GM23338 (cell line): ENCODE data around the gene FARS2. TPM values are rescaled to one million over a fixed set of nuclear protein-coding genes. Genes with fewer than 3 reads are reported as not detected.

ENCODE experiments used
- ATAC-seq: fragments of 200-7000 bp; cut with Tn5 transposase; 3 replicates; pipeline ENCODE4 v1.9.1; 2020
- DNase-seq: peaks from one replicate; pipeline ENCODE4 v3.0.0-alpha.2; 2015; ENCODE audit warnings: low spot score
- H2AFZ ChIP-seq: fragments of 200-600 bp; sonication (generic); 2 replicates; pipeline ENCODE4 v1.8.0; 2016; ENCODE audit warnings: antibody characterized with exemption, mild to moderate bottlenecking, moderate library complexity
- H3F3A ChIP-seq: fragments of 200-600 bp; sonication (generic); replicated peaks from 2 replicates; pipeline ENCODE4 v1.8.0; 2017; ENCODE audit warnings: antibody characterized with exemption, mixed run types, low read depth
- H3K27ac ChIP-seq: fragments of 200-600 bp; sonication (generic); 2 replicates; pipeline ENCODE4 v1.6.1; 2016; ENCODE audit warnings: low read depth
- H3K27me3 ChIP-seq: fragments of 200-600 bp; sonication (generic); 2 replicates; pipeline ENCODE4 v1.8.0; 2016; ENCODE audit warnings: mild to moderate bottlenecking, mixed run types, moderate library complexity; ENCODE audit not compliant: insufficient read depth
- H3K36me3 ChIP-seq: fragments of 200-600 bp; sonication (generic); 2 replicates; pipeline ENCODE4 v1.8.0; 2016; ENCODE audit warnings: mild to moderate bottlenecking; ENCODE audit not compliant: insufficient read depth
- H3K4me1 ChIP-seq: fragments of 200-600 bp; sonication (generic); 2 replicates; pipeline ENCODE4 v1.8.0; 2016; ENCODE audit warnings: mild to moderate bottlenecking, moderate library complexity; ENCODE audit not compliant: insufficient read depth
- H3K4me2 ChIP-seq: fragments of 200-600 bp; sonication (generic); 2 replicates; pipeline ENCODE4 v1.7.1; 2017; ENCODE audit warnings: mixed run types
- H3K4me3 ChIP-seq: fragments of 200-600 bp; sonication (generic); 2 replicates; pipeline ENCODE4 v1.6.1; 2016; ENCODE audit warnings: mixed run types
- H3K79me2 ChIP-seq: fragments of 200-600 bp; sonication (generic); replicated peaks from 2 replicates; pipeline ENCODE4 v1.8.0; 2017; ENCODE audit warnings: mild to moderate bottlenecking; ENCODE audit not compliant: insufficient read depth
- H3K9me2 ChIP-seq: fragments of 200-600 bp; sonication (generic); 2 replicates; pipeline ENCODE4 v1.8.0; 2017; ENCODE audit not compliant: insufficient read depth
- H4K20me1 ChIP-seq: fragments of 200-600 bp; sonication (generic); replicated peaks from 2 replicates; pipeline ENCODE4 v1.8.0; 2017; ENCODE audit warnings: mild to moderate bottlenecking; ENCODE audit not compliant: insufficient read depth
- H3K27ac Mint-ChIP-seq: 2 replicates; pipeline ENCODE4 v1.8.0; 2020; ENCODE audit warnings: inconsistent platforms, mild to moderate bottlenecking, moderate library complexity, mixed read lengths
- H3K27me3 Mint-ChIP-seq: 3 replicates; pipeline ENCODE4 v1.8.0; 2022; ENCODE audit warnings: low read depth, mild to moderate bottlenecking, moderate library complexity, mixed read lengths, inconsistent platforms; ENCODE audit not compliant: insufficient read depth, poor library complexity
- H3K36me3 Mint-ChIP-seq: 3 replicates; pipeline ENCODE4 v1.8.0; 2021; ENCODE audit warnings: low read depth, mild to moderate bottlenecking, inconsistent platforms, moderate library complexity, mixed read lengths
- H3K4me1 Mint-ChIP-seq: 3 replicates; pipeline ENCODE4 v1.8.0; 2020; ENCODE audit warnings: mild to moderate bottlenecking, inconsistent platforms, mixed read lengths
- H3K4me3 Mint-ChIP-seq: 3 replicates; pipeline ENCODE4 v1.8.0; 2021; ENCODE audit warnings: moderate library complexity, mild to moderate bottlenecking, inconsistent platforms, mixed read lengths
- H3K9me3 Mint-ChIP-seq: 3 replicates; pipeline ENCODE4 v1.8.0; 2020; ENCODE audit warnings: moderate library complexity, mild to moderate bottlenecking, inconsistent platforms, mixed read lengths
- CREB1 ChIP-seq: fragments of 250-450 bp; sonication (Bioruptor Pico); IDR thresholded peaks from 2 replicates; pipeline ENCODE4 v1.5.0; 2020; ENCODE audit warnings: low read depth, mild to moderate bottlenecking, moderate library complexity
- CTCF ChIP-seq, 2 experiments: fragments of 200-600 bp in 1 of 2; sonication (generic) in 1 of 2; conservative IDR thresholded peaks; 2 replicates each; pipeline versions ENCODE4 v1.5.1 to v1.6.1; 2016 to 2017; ENCODE audit warnings: antibody characterized with exemption in 2 of 2, low read depth in 2 of 2, mild to moderate bottlenecking in 2 of 2, moderate library complexity in 1 of 2
- ETS1 ChIP-seq: IDR thresholded peaks from 2 replicates; pipeline ENCODE4 v1.6.1; 2016; ENCODE audit warnings: antibody characterized with exemption
- EZH2 ChIP-seq: fragments of 200-600 bp; sonication (generic); IDR thresholded peaks from one replicate; pipeline ENCODE4 v1.8.0; 2017; ENCODE audit warnings: antibody characterized with exemption, mild to moderate bottlenecking, low read depth; ENCODE audit not compliant: unreplicated experiment
- EZH2phosphoT487 ChIP-seq: fragments of 200-600 bp; sonication (generic); IDR thresholded peaks from one replicate; pipeline ENCODE4 v1.8.1; 2018; ENCODE audit warnings: antibody characterized with exemption; ENCODE audit not compliant: unreplicated experiment
- JUNB ChIP-seq: IDR thresholded peaks from one replicate; pipeline ENCODE4 v1.6.1; 2016; ENCODE audit warnings: antibody characterized with exemption; ENCODE audit not compliant: unreplicated experiment
- POLR2AphosphoS5 ChIP-seq: IDR thresholded peaks from 2 replicates; pipeline ENCODE4 v1.6.1; 2016; ENCODE audit warnings: antibody characterized with exemption, low read depth
- REST ChIP-seq: IDR thresholded peaks from one replicate; pipeline ENCODE4 v1.6.1; 2018; ENCODE audit warnings: antibody characterized with exemption; ENCODE audit not compliant: unreplicated experiment
- STAT1 ChIP-seq: IDR thresholded peaks from one replicate; pipeline ENCODE4 v1.6.1; 2016; ENCODE audit warnings: antibody characterized with exemption; ENCODE audit not compliant: unreplicated experiment
- ZNF114 ChIP-seq: fragments of 250-450 bp; sonication (Bioruptor Pico); IDR thresholded peaks from 2 replicates; pipeline ENCODE4 v1.5.0; 2020; ENCODE audit warnings: mild to moderate bottlenecking, moderate library complexity
- ZNF331 ChIP-seq: fragments of 250-450 bp; sonication (Bioruptor Pico); IDR thresholded peaks from 2 replicates; pipeline ENCODE4 v1.5.0; 2020; ENCODE audit warnings: low read depth, mild to moderate bottlenecking, moderate library complexity
- polyA plus RNA-seq: library from polyadenylated mRNA; unstranded; fragments of >200 nt; fragmentation: Nextera tagmentation; extraction: Ambion mirVana; gene quantifications from 2 replicates; pipeline ENCODE4 v1.2.1, GENCODE V29; 2016
- total RNA-seq: library from RNA; depleted of rRNA; stranded (reverse); fragments of >200 nt; shearing (Covaris generic); gene quantifications from 2 replicates; pipeline ENCODE4 v1.2.3, GENCODE V29; 2014

FARS2 gene
- total and polyA plus RNA-seq, 2 experiments from 2014 or later, result 7.6 to 19.0 TPM

- Histone ChIP-seq H3F3A (no peaks in the 10 kb centered on the region), H3K79me2 (peaks cover 5% of the 10 kb centered on the region), H3K4me3 (no peak overlapping the region), H3K4me1 (no peaks in the 10 kb centered on the region; the same call in 1 of the 2 replicates), H3K4me2 (no peak overlapping the region), H2AFZ (no peak overlapping the region), H3K27me3 (no peaks in the 10 kb centered on the region), H3K27ac (no peak overlapping the region), H4K20me1 (peaks cover 12% of the 10 kb centered on the region), H3K36me3 (no peaks in the 10 kb centered on the region), H3K9me2 (no peaks in the 10 kb centered on the region)
- H3K27ac Mint-ChIP-seq, result no peak overlapping the region
- H3K36me3 Mint-ChIP-seq, result peaks cover 8% of the 10 kb centered on the region; the same call in 2 of the 3 replicates
- no peak for DNase-seq
- peaks cover 6% of the 10 kb centered on the region for H3K27me3 Mint-ChIP-seq
- H3K4me3 Mint-ChIP-seq, result no peak overlapping the region
- ATAC-seq, result no peak
- peaks cover 21% of the 10 kb centered on the region; the same call in 2 of the 3 replicates for H3K4me1 Mint-ChIP-seq
- H3K9me3 Mint-ChIP-seq, result no peaks in the 10 kb centered on the region
- TF ChIP-seq ZNF331 (no peak), JUNB (no peak)
Measured at GRCh38 chr6:5215799-5216198, 45.5 kb upstream of the FARS2 start.

GRCh38 chr6:5217356-5217755 lies 44.0 kb upstream of the FARS2 start:
- no peak for ATAC-seq
- peaks cover 6% of the 10 kb centered on the region for H3K27me3 Mint-ChIP-seq
- Histone ChIP-seq H3K4me2 (no peak overlapping the region), H3K27ac (no peak overlapping the region), H3K9me2 (no peaks in the 10 kb centered on the region), H3F3A (no peaks in the 10 kb centered on the region), H3K36me3 (no peaks in the 10 kb centered on the region), H3K4me3 (no peak overlapping the region), H4K20me1 (peaks cover 14% of the 10 kb centered on the region), H3K27me3 (no peaks in the 10 kb centered on the region), H3K4me1 (no peaks in the 10 kb centered on the region; the same call in 1 of the 2 replicates), H2AFZ (no peak overlapping the region), H3K79me2 (peaks cover 12% of the 10 kb centered on the region)
- peaks cover 21% of the 10 kb centered on the region; the same call in 2 of the 3 replicates for H3K4me1 Mint-ChIP-seq
- DNase-seq, result no peak
- no peaks in the 10 kb centered on the region for H3K9me3 Mint-ChIP-seq
- no peak overlapping the region for H3K4me3 Mint-ChIP-seq
- H3K27ac Mint-ChIP-seq, result no peak overlapping the region
- H3K36me3 Mint-ChIP-seq, result peaks cover 8% of the 10 kb centered on the region; the same call in 2 of the 3 replicates
- TF ChIP-seq ZNF331, result no peak
- TF ChIP-seq ETS1, result no peak
- no peak for TF ChIP-seq CTCF (conservative IDR thresholded peaks at IDR 0.05; ENCODE audit: low read depth in 2 of 2)
- no peak for TF ChIP-seq EZH2
- no peak for TF ChIP-seq STAT1
- no peak for TF ChIP-seq ZNF114 (CRISPR knock-in tag)
- TF ChIP-seq EZH2phosphoT487, result no peak
- TF ChIP-seq JUNB, result no peak
- no peak for TF ChIP-seq CREB1 (CRISPR knock-in tag)
- no peak for TF ChIP-seq REST
- TF ChIP-seq POLR2AphosphoS5, result no peak
